Globus pallidus (tissue), 1 donor: Measurements from ENCODE around the gene PML.

Experiments used
- DNase-seq: peaks from one replicate; pipeline ENCODE4 v3.0.0-alpha.2; 2015; ENCODE audit warnings: low spot score

The PML gene

GRCh38 chr15:74007820-74008371 is 13.4 kb downstream of the PML start:
- no peak for DNase-seq

GRCh38 chr15:74008901-74009300 is 14.4 kb downstream of the PML start:
- no peak for DNase-seq

GRCh38 chr15:74010929-74011540 is 16.5 kb downstream of the PML start:
- DNase-seq, result no peak

DNA sequence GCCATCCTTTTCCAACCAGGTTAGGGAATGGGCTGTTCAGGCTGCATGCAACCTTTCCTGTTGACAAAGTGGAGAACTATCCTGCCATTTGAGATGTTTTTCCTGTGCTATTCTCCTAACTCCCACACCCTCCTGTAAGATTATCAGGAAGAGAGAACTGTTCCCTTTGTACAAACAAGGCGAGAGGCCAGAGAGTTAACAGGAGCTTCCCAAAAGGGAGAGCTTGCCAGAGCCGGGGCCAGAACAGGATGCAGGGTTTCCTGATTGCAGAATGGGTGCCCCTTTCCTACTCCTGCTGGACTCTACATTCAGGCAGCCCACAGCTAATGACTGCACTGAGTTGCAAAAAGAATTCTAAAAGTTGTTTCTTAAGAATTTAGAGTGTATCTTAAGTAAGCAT is 17.1 kb downstream of the PML start:
- DNase-seq, result no peak

- DNase-seq, result no peak
These were observed 18.9 kb downstream of the PML start for GRCh38 chr15:74013374-74013894.

GRCh38 chr15:74019734-74020133 is 25.2 kb downstream of the PML start:
- no peak for DNase-seq

- DNase-seq, result no peak
These were observed 28.4 kb downstream of the PML start for GRCh38 chr15:74022706-74023470.

DNA sequence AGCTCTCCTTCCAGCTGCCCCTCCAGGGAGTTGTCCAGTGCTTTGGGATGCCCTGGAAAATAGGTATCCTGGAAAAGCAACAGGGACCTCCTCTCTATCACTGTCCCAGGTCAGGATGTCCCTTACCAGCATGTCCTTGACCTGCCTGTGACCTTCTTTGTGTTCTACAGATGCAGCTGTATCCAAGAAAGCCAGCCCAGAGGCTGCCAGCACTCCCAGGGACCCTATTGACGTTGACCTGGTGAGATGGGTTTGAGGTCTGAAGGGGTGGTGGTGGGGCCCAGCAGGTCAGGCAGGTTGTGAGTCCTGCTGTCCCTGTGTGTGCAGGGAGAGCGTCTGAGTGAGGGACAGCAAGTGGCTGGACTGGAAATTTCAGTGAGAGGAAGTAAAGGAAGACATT is 30.2 kb downstream of the PML start:
- no peak for DNase-seq

- no peak for DNase-seq
These were observed 30.9 kb downstream of the PML start for GRCh38 chr15:74025436-74025835.

DNA sequence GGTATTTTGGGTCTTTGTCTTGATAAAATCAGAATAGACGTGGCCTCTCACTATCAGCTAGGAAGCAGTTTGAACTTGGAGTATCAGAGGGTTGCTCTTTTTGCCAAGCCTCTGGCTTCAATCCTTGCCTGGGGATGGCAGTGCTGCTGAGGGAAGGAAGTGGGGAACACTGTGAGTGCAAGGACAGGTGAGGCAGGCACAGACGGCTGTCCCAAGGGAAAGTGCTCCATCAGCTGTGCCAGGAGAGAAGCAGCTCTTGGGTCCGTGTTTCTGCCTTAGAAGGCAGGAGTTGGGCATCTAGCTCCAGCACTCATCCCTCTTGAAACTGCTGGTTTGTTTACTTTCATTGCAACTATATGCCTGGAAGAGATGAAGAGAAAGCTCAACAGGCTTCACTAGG is 33.2 kb downstream of the PML start:
- no peak for DNase-seq

DNA sequence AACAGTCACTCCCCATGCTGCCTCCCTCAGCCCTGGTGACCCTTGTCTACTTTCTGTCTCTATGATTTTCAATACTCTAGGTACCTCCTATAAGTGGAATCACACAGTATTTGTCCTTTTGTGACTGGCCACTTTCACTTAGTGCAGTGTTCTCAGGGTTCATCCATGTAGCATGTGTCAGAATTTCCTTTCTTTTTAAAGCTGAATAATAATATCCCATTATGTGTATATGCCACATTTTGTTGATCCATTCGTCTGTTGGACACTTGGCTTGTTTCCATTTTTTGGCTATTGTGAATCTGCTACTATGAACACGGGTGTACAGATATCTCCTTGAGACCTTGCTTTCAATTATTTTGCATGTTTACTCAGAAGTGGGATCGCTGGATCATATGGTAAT is 34.1 kb downstream of the PML start:
- no peak for DNase-seq

DNA sequence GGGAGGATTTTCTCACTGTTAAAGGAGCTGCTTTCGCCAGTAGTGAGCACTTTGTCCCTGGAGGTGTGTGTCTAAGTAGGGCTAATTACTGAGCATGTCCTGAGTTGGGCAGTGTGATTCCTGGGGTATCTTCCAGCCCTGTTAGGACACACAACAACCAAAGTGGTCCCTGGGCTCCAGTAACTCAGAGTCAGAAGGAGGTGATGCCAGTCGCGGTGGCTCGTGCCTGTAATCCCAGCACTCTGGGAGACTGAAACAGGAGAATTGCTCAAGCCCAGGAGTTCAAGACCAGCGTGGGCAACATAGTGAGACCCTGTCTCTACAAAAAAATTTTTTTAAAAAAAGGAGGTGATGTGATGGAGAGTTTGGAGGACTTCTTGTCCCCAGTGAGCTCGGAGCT is 37.5 kb downstream of the PML start:
- DNase-seq, result no peak

GRCh38 chr15:74032606-74033561 is 38.4 kb downstream of the PML start:
- DNase-seq, result no peak

DNA sequence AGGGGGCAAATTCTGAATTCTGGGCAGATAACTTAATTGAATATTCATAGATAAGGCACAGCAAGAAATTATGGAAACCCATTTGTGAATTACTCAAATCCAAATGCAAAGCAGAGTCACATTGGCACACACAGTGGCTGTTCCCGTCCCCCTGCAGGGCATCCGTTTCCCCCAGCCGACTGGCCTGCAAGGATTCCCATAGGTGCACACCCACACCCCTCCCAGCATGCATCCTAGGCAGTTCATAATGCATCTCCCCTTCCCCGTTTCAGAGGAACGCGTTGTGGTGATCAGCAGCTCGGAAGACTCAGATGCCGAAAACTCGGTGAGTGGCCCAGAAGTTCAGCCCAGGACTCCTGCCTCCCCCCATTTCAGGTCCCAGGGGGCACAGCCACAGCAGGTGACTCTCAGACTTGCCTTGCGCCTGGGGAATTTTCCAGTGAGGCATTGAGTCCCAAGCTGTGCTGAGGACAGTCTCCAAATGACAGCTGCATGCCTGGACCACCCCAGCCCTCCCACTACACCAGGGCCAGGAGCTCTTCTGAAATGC is 39.8 kb downstream of the PML start:
- DNase-seq, result no peak

GRCh38 chr15:74035121-74036017 is 40.9 kb downstream of the PML start:
- DNase-seq, result no peak

GRCh38 chr15:74036271-74037170 is 42.0 kb downstream of the PML start:
- no peak for DNase-seq

DNA sequence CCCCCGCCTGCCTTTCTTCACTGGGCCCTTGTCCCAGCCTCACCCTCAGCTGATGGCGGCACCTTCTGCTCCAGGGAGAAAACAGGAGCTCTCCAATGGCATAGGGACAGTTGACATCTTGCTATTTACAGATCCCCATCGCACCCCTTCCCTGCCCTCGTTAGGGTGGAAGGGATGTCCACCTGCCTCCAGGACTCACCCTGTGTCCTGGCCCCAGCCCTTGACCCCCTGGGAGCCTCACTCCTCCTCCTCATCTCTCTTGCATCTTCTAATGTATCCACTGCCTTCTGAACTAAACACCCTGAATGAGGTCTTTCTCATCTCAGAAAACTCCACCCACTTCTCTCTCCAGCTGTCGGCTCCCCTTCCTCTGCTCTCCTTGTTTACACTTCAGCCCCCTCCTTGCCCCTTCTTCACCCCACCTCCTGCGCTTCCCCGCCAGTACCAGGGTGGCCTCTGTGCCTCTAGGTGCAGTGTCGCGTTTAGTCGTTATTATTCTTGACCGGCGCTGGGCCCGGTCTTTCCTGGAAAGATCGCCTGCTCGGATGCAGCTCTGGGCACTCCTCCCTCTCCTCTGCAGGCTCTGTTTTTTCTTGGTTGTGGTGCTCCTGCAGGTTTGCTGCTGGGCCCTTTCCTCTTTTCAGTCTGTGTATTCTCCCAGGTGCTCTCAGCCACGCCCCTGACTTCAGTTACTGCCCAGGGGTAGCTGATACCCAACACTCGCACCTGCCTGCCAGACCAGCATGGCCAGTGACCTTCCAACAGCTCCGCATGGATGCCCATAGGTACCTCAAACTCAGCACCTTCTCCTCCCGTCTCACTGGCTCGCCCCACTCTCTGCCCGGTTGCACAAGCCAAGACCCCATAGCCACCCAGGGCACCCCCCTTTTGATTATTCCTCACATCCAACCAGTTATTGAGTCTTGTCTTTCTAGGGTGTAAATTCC is 42.9 kb downstream of the PML start:
- DNase-seq, result no peak
